Coronary artery (tissue), 2 donors: Measurements from ENCODE around the gene PIMREG.

Experiments
- DNase-seq: peaks from one replicate; pipeline ENCODE4 v3.0.0-alpha.2; 2017; ENCODE audit warnings: low spot score
- H3K27ac ChIP-seq, 2 donors: fragments of 200-600 bp; sonication (generic); one replicate each; pipeline ENCODE4 v1.5.1; 2016 to 2019
- H3K4me3 ChIP-seq: fragments of 200-600 bp; sonication (generic); 2 replicates; pipeline ENCODE4 v1.5.1; 2016; ENCODE audit warnings: mild to moderate bottlenecking, moderate library complexity
- TF ChIP-seq, protein P1 (sequence below): fragments of 200-600 bp; sonication (generic); IDR thresholded peaks from one replicate; pipeline ENCODE4 v1.5.1; 2019; ENCODE audit warnings: antibody characterized with exemption

Gene PIMREG

DNA sequence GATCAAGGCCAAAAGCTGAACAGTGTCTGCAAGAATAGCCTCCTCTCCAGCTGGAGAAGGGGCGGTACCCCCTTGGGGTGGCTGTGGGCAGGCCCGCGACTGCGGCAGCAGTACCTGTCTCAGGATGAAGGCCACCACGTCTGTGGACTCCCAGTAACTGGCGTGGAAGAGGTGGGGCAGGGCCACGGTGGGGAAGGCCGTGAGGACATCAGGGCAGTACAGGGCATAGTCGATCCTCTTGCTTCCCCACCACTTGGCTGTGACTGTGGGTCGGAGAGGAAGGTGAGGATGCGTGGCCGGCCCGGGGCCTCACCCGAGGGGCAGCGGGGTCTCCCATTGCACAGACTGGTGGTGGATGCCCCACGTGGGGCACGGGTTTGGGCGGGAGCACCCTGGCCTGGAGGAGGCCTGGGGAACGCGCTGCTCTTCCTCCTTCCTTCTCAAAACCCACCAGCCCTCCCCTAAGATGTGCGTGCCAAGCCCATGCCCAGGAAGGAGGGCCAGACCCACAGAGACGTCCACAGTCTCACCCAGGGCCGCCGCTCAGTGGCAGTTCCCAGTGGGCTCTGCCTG lies 26.0 kb downstream of the PIMREG start:
- DNase-seq = no peak
- Histone ChIP-seq H3K4me3 (no peak overlapping the region), H3K27ac (no peak overlapping the region)
- TF ChIP-seq, protein P1, sequence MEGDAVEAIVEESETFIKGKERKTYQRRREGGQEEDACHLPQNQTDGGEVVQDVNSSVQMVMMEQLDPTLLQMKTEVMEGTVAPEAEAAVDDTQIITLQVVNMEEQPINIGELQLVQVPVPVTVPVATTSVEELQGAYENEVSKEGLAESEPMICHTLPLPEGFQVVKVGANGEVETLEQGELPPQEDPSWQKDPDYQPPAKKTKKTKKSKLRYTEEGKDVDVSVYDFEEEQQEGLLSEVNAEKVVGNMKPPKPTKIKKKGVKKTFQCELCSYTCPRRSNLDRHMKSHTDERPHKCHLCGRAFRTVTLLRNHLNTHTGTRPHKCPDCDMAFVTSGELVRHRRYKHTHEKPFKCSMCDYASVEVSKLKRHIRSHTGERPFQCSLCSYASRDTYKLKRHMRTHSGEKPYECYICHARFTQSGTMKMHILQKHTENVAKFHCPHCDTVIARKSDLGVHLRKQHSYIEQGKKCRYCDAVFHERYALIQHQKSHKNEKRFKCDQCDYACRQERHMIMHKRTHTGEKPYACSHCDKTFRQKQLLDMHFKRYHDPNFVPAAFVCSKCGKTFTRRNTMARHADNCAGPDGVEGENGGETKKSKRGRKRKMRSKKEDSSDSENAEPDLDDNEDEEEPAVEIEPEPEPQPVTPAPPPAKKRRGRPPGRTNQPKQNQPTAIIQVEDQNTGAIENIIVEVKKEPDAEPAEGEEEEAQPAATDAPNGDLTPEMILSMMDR = no peak

DNA sequence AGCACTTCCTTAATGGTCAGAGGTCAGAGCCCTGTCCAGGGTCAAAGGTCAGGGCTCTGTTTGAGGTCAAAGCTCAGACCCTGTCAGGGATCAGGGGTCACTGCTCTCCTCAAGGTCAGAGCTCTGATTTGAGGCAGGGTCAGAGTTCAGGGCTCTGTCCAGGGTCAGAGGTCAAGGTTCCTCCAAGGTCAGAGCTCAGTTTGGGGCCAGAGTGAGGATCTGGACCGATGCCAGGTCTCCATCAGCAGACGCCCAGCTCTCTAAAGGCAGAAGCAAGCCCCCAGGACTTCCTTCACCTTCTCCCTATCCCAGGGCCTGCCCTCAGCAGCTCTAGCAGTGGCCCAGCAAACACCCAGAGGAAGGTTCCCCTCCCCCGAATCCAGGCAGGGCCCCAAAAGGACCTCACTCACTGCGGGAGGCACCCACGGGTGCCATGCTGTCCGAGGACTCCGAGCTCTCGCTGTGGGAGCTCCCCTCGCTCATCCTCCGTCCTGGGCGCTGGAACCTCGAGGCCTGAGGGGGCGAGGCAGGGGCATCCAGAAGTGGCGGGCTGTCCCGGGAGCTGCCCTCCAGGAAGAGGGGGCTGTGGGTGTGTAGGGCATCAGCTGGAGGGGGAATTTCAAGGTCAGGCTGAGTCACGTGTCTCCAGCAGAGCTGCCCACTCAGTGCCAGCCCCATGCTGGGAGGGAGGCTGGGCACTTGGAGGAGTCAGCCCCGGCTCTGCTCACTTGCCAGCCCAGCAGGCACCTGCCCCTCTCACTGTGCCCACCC lies 26.7 kb downstream of the PIMREG start:
- TF ChIP-seq, protein P1 = no peak
- no peak overlapping the region for H3K4me3 ChIP-seq
- no peak for DNase-seq

DNA sequence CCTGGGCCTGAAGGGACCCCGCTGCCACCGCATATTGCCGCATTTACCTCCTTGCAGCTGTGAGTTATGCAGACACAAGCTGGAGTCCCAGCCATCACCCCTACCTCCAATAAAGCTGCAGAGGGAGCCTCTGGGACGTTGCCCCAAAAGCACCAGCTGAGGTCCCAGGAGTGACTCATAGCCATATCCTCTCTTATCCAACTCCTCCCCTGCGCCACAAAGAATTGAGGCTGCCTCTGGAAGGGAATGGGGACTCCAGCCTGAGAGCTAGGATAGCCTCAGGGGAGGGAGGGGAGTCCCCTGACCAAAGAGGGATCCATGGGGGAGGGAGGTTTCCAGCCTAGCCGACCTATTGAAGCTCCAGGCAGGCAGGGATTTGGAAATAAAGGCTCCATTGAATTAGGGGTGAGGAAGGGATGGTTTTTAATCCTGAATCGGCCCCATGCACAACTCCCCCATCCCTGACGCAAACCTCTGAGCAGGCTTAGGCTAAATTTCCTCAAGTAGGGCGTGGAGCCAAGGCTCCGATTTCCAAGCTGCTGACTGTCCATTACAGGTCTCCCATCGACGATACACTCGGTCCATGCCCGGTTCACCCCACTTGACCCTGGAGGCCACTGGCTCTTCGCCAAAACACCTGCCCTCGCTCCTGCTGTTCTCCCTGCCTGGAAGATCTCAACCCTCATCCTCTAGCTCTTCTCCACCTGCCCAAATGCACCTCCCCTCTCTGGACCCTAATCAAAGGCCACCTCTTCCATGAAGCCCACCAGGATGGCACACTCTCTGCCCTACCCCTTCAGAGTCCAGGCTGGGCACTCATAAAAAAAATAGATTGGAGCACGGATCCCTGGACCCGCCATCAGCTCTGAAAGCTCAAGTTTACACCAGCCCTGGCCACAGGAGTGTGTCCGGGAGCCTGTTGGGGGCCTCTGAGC lies 27.5 kb downstream of the PIMREG start:
- Histone ChIP-seq H3K27ac (no peak overlapping the region), H3K4me3 (no peak overlapping the region)
- DNase-seq = no peak
- TF ChIP-seq, protein P1 = no peak

More for the DNA sequence above, 26.7 kb downstream of the PIMREG start:
- H3K27ac ChIP-seq = no peak overlapping the region

DNA sequence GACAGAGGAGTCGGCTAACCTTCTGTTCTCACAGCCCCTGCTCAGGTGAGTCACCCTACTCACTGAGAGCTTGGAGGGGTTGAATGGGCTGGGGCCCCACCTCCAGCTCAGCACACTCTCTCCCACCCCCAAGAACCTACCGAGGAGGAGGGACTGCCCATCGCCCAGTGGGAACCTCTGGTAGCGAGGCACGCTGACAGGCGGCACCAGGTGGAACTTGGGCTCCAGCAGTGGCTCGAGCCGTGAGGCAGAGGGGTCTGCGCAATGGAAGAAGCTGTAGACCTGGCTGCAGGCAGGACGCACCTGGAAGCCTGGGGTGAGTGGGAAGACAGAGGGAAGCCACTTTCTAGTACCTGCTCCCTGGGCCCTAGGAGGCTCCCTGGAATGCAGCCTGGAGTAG lies 28.3 kb downstream of the PIMREG start:
- Histone ChIP-seq H3K27ac (no peak overlapping the region), H3K4me3 (no peak overlapping the region)
- no peak for DNase-seq
- TF ChIP-seq, protein P1 = no peak

DNA sequence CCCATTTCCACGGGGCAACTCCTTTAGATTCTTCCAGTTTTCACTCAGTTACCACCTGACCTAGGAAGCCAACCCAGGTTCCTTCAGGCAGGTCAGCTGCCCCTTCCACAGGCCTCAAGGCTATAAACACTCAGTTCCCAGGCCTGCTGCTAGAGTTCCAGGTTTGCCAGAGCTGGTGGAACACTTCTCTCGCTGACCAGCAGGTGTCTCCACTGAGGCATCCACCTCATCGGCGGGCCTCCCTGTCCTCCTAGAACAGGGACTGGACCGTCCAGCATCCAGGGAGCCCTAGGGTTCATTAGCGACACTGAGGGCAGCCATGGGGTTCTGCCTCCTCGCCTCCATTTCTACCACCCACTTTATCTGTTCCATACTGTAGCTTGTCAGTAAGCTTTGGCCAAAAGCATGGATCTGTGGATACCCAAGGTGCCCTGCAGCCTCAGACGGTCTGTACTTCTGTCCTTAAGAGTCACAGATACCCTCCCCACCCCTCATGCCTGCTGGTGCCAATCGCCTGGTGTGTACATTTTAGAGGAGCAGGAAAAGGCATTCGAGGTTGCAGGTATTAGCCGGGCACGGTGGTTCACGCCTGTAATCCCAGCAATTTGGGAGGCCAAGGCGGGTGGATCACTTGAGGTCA lies 29.0 kb downstream of the PIMREG start:
- no peak overlapping the region for H3K27ac ChIP-seq
- TF ChIP-seq, protein P1 = peak; percentile 94
- DNase-seq = no peak
- H3K4me3 ChIP-seq = no peak overlapping the region

- Histone ChIP-seq H3K27ac (no peak overlapping the region), H3K4me3 (no peak overlapping the region)
- TF ChIP-seq, protein P1 = no peak
- DNase-seq = no peak
These were observed 30.1 kb downstream of the PIMREG start for GRCh38 chr17:6474376-6474775.
